Glomerular endothelial cell (primary cell): ENCODE data around the gene SCRT2. TPM values are rescaled to one million over a fixed set of nuclear protein-coding genes. Genes with fewer than 3 reads are reported as not detected.
A peak's percentile ranks its signal among the peaks of the same experiment; 100 is the strongest.

Experiments
- DNase-seq: peaks from one replicate; pipeline ENCODE4 v3.0.0-alpha.2; 2011; ENCODE audit warnings: low read depth, low spot score; ENCODE audit errors: extremely low read depth
- total RNA-seq: library from RNA; depleted of rRNA; stranded (reverse); fragments of >200 nt; gene quantifications from 2 replicates; pipeline ENCODE4 v1.2.3, GENCODE V29; 2015

Gene SCRT2
- total RNA-seq, 1 donor from 2014 or later: not detected

GRCh38 chr20:635893-636338, 39.7 kb downstream of the SCRT2 start:
- no peak for DNase-seq

- DNase-seq: no peak
These were observed 40.3 kb downstream of the SCRT2 start for GRCh38 chr20:635028-635892.

GRCh38 chr20:634148-634925, 41.3 kb downstream of the SCRT2 start:
- DNase-seq: no peak

GRCh38 chr20:631101-631500, 44.5 kb downstream of the SCRT2 start:
- DNase-seq: no peak

GRCh38 chr20:626579-626978, 49.0 kb downstream of the SCRT2 start:
- DNase-seq: no peak

GRCh38 chr20:625360-625932, 50.2 kb downstream of the SCRT2 start:
- peak; percentile 34 for DNase-seq

GRCh38 chr20:623704-624103, 51.9 kb downstream of the SCRT2 start:
- DNase-seq: no peak

- DNase-seq: no peak
These were observed 52.6 kb downstream of the SCRT2 start for GRCh38 chr20:623021-623420.

GRCh38 chr20:622161-622560, 53.4 kb downstream of the SCRT2 start:
- DNase-seq: no peak

- DNase-seq: no peak
These were observed 54.4 kb downstream of the SCRT2 start for GRCh38 chr20:621125-621756.

- DNase-seq: no peak
These were observed 55.4 kb downstream of the SCRT2 start for GRCh38 chr20:620246-620645.

- DNase-seq: no peak
These were observed 56.6 kb downstream of the SCRT2 start for GRCh38 chr20:618980-619379.

GRCh38 chr20:617934-618690, 57.5 kb downstream of the SCRT2 start:
- DNase-seq: no peak

- no peak for DNase-seq
These were observed 60.1 kb downstream of the SCRT2 start for GRCh38 chr20:615514-615913.

GRCh38 chr20:611843-612185, 63.8 kb downstream of the SCRT2 start:
- DNase-seq: no peak

Other genes starting within 250 kb of the SCRT2 start
- 27.8 and 40.8 TPM in 2 replicates for gene TBC1D20, start 213.3 kb downstream of the SCRT2 start, total RNA-seq
- gene CSNK2A1, start 132.0 kb downstream of the SCRT2 start, total RNA-seq: 115 and 132 TPM in 2 replicates
- 13.0 and 20.4 TPM in 2 replicates for gene TCF15, start 65.5 kb downstream of the SCRT2 start, total RNA-seq
- gene SRXN1, start 22.6 kb downstream of the SCRT2 start, total RNA-seq: 49.6 and 73.4 TPM in 2 replicates
- gene SLC52A3, start 92.7 kb upstream of the SCRT2 start, total RNA-seq: not detected in 2 replicates
- 1.5 and 6.1 TPM in 2 replicates for gene FAM110A, start 157.9 kb upstream of the SCRT2 start, total RNA-seq
- not detected in 2 replicates for gene ANGPT4, start 240.5 kb upstream of the SCRT2 start, total RNA-seq